ENCODE data around the gene TNNI3.
"Not testable (repeated sequence)": the region's sequence is repeated elsewhere in the genome, so short reads cannot be mapped to it uniquely, and the experiment has no call there.

Gene TNNI3

DNA sequence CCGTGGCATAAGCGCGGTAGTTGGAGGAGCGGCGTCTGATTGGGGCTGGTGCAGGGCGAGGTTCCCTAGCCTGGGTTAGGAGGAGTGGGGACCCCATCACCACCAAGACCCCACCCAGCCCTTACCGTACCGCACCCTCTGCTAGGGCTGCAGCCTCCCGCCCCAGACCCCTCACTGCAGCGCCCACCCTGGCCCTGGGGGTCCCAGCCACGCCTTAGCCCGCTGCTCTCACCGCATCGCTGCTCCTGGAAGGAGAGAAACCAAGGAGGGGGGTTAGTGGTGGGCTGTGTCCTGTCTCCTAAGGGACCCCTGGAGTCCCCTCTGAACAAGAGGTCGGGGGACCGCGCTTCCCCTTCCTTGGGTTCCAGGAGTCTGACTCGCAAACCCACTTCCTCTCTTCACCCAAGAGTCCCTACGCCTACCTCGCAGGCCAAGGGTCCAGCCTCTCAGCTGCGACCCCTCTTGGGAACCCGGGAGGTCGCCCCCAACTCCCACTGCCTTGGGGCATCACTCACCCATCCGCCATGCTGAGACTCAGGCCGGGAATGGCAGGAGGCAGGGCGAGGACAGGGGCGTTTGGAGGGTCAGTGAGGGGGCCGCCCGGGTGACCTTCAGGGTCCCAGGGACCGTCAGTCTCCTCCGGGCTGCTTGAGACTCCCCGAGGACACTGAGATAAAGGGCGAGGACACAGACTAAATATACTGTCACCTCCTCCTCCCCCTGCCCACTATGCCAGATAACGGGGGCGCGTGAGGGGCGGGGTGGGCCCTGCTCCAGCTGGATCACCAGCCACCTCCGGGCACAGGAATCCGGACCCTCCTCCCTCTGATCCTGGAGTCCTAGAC lies at the start of gene TNNI3:
Gene TNNI3 (minus strand): TSS at position 669 of the 845 bp plus-strand sequence. CDS start 143 bp downstream, at position 526.
- DNase-seq (ENCODE audit: low read depth in 1 of 2, low spot score in 1 of 2) = no peak

- peak in 1 of 2 donors; percentile 27 for DNase-seq (ENCODE audit: low read depth in 1 of 2, low spot score in 1 of 2)
These were observed 49.4 kb upstream of the TNNI3 start for GRCh38 chr19:55206664-55207500.

DNA sequence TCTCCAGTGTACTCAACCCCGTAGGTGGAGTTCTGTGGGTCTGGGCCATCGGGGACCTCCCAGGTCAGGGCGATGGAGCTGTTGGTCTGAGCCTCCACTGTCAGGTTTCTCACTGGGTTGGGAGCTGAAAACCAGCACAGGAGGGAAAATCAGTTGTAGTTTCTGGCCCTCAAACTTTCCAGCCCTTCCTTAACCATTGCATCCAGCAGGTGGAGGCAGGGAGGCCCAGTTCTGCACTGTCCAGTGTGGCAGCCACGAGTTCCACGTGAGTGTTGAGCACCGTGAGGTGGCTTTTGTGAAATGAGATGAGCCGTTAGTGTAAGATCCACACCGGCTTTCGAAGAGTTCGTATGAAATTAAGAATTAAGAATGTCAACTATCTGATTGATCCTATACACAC lies 44.7 kb upstream of the TNNI3 start:
- DNase-seq (ENCODE audit: low read depth in 1 of 2, low spot score in 1 of 2) = not testable (repeated sequence)

DNA sequence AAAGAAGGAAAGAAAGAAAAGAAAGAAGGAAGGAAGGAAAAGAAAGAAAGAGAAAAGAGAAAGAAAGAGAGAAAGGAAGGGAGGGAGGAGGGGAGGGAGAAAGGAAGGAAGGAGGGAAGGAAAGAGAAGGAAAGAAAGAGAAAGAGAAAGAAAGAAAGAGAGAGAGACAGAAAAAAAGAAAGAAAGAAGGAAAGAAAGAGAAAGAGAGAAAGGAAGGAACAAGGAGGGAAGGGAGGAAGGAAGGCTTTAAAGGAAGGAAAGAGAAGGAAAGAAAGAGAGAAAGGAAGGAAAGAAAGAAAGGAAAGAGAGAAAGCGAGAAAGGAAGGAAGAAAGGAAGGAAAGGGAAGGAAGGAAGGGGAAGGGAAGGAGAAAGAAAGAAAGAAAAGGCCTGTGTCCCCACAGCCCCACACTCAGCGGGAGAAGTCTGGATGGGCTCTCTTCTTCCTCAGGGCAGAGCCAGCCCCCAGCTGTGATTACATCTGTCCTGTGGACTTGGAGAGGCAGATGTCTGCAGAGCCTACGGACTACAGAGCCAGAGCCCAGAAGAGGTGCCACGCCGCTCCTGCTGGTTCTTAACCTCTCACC lies 42.2 kb upstream of the TNNI3 start:
- no peak for DNase-seq (ENCODE audit: low read depth in 1 of 2, low spot score in 1 of 2)

GRCh38 chr19:55198651-55199050 lies 41.1 kb upstream of the TNNI3 start:
- DNase-seq (ENCODE audit: low read depth in 1 of 2, low spot score in 1 of 2) = no peak

- DNase-seq (ENCODE audit: low read depth in 1 of 2, low spot score in 1 of 2) = no peak
These were observed 40.0 kb upstream of the TNNI3 start for GRCh38 chr19:55197528-55197927.

- DNase-seq (ENCODE audit: low read depth in 1 of 2, low spot score in 1 of 2) = no peak
These were observed 39.3 kb upstream of the TNNI3 start for GRCh38 chr19:55196803-55197202.

- DNase-seq (ENCODE audit: low read depth in 1 of 2, low spot score in 1 of 2) = no peak
These were observed 35.9 kb upstream of the TNNI3 start for GRCh38 chr19:55193481-55193880.

- no peak for DNase-seq (ENCODE audit: low read depth in 1 of 2, low spot score in 1 of 2)
These were observed 31.9 kb upstream of the TNNI3 start for GRCh38 chr19:55189403-55189835.

- no peak for DNase-seq (ENCODE audit: low read depth in 1 of 2, low spot score in 1 of 2)
These were observed 31.1 kb upstream of the TNNI3 start for GRCh38 chr19:55188625-55189024.

- DNase-seq (ENCODE audit: low read depth in 1 of 2, low spot score in 1 of 2) = no peak
These were observed 28.5 kb upstream of the TNNI3 start for GRCh38 chr19:55186080-55186479.

- no peak for DNase-seq (ENCODE audit: low read depth in 1 of 2, low spot score in 1 of 2)
These were observed 24.2 kb upstream of the TNNI3 start for GRCh38 chr19:55181740-55182139.

GRCh38 chr19:55179606-55180484 lies 22.3 kb upstream of the TNNI3 start, which contains the start of gene SYT5:
SYT5 (minus strand) TSS chr19:55180289; CDS start chr19:55179041, 1,248 bp downstream.
- DNase-seq (ENCODE audit: low read depth in 1 of 2, low spot score in 1 of 2) = peak; percentile 30 to 52

- DNase-seq (ENCODE audit: low read depth in 1 of 2, low spot score in 1 of 2) = peak; percentile 76 to 80
These were observed 21.5 kb upstream of the TNNI3 start for GRCh38 chr19:55178781-55179599.

DNA sequence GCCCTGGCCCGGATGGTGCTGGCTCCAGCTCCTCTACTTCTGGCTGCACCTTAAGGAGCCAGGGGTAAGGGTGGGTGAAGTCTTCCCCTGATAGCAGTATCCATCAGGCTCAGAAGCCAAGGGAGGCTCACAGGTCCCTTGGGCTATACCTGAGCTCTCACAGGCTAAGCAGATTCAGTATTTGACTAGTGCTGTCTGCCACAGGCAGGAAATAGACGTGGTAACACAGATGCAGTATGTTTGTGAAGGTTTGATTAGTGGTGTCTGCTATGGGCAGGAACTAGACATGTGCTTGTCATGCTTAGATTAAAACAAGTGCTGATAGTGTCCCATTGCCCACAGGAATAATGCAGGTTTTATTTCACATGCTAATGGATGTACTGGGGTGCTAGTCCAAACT lies 18.5 kb upstream of the TNNI3 start:
- no peak for DNase-seq (ENCODE audit: low read depth in 1 of 2, low spot score in 1 of 2)

- DNase-seq (ENCODE audit: low read depth in 1 of 2, low spot score in 1 of 2) = no peak
These were observed 17.8 kb upstream of the TNNI3 start for GRCh38 chr19:55175117-55175867.

DNA sequence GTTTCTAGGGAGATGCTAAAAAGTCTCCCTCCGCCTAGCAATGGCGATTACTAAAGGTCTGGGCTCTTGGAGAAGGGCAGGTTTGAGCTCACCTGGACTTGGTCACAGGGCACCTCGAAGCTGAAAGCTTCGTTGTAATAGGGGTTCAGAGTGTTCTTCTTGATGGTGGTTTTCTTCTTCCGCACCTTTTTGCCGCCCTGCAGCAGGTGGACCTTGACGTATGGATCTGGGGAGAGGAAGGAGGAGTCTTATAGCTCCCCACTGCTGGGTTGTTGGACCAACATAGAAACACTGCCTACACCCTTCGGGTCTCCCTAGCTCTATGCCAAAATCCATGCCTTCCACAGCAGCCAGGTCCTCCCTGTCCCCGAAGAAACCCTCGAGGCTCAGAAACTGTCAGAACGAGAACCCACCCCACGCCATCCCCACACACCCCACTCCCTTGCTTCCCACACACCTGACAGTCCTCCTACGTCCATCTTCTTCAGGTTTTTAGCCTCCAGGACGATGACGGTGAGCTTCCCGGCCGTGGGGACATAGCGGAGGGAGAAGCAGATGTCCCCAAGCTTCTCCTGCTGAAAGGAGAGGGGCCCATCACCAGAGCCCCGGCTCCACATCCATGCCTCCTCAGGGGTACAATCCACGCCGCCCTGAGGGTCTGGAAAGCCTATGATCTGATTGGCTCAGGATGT lies 17.0 kb upstream of the TNNI3 start:
- DNase-seq (ENCODE audit: low read depth in 1 of 2, low spot score in 1 of 2) = no peak

DNA sequence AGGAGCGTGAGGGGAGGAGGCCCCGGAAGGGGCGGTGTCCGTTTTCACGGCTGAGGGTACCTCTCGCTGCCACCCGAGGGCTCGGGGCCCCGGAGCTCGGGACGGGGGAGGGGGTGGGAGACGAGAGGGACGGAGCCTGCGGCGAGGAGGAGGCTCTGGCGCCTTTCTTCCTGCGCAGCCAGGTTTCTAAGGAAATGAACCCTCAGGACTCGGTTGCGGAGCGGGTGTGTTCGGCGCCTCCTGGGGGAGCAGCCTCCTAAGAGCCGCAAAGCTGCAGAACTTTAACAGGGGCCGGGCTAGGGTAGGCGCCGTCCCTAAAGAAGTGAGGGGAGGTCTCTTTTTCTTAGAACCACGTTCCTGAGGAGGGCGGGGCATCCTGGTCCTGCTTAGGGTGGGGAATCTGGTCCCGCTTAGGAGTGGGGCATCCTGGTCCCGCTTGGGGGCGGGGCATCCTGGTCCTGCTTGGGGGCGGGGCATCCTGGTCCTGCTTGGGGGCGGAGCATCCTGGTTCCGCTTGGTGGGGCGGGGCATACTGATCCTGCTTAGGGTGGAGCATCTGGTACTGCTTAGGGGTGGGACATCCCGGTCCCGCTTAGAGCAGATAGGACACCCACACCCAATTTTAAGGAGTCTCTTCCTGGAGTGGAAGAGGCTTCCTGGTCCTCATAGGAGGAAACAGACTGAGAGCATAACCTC lies 16.3 kb upstream of the TNNI3 start:
- DNase-seq (ENCODE audit: low read depth in 1 of 2, low spot score in 1 of 2) = no peak
